ENCODE data around the gene GBF1.

GBF1 gene

DNA sequence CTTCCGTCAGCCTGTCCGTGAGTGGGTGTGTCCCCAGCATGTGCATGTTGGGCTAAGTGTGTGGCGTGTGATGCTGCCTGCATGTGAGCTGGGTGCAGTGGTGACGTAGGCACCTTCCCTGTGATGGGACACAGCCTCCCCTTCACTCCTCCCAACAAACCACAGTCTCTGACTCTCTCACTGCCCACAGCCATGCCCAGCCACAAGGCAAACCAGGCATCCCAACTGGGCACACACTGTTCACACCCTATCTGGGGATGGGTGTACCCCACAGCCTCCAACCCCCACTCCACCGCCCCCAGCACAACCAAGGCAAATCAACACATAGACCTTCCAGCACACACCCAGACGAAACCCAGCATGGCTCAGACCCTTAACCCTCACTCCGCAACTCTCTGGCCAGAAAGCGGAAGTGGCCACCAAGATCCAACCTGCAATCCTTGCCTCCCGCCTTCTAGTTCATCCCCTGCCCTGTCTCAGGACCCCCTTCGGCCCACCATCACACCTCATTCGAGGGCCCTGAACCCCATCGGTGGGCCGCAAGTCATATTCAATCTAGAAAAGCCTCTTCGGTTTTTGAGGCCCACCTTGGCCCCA is 162.9 kb downstream of the GBF1 start:
- peak overlapping the region; percentile 25 for H3K4me3 ChIP-seq (ENCODE audit: low read depth, low read length)
- DNase-seq (ENCODE audit: low read depth), result no peak
- in situ Hi-C loops (cut with HindIII; ENCODE audit: low sequenced_read_pairs), result no loop called here
- TF ChIP-seq, protein P1, sequence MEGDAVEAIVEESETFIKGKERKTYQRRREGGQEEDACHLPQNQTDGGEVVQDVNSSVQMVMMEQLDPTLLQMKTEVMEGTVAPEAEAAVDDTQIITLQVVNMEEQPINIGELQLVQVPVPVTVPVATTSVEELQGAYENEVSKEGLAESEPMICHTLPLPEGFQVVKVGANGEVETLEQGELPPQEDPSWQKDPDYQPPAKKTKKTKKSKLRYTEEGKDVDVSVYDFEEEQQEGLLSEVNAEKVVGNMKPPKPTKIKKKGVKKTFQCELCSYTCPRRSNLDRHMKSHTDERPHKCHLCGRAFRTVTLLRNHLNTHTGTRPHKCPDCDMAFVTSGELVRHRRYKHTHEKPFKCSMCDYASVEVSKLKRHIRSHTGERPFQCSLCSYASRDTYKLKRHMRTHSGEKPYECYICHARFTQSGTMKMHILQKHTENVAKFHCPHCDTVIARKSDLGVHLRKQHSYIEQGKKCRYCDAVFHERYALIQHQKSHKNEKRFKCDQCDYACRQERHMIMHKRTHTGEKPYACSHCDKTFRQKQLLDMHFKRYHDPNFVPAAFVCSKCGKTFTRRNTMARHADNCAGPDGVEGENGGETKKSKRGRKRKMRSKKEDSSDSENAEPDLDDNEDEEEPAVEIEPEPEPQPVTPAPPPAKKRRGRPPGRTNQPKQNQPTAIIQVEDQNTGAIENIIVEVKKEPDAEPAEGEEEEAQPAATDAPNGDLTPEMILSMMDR (IDR thresholded peaks at IDR 0.05; ENCODE audit: low read depth, low read length, missing control alignments), result no peak

DNA sequence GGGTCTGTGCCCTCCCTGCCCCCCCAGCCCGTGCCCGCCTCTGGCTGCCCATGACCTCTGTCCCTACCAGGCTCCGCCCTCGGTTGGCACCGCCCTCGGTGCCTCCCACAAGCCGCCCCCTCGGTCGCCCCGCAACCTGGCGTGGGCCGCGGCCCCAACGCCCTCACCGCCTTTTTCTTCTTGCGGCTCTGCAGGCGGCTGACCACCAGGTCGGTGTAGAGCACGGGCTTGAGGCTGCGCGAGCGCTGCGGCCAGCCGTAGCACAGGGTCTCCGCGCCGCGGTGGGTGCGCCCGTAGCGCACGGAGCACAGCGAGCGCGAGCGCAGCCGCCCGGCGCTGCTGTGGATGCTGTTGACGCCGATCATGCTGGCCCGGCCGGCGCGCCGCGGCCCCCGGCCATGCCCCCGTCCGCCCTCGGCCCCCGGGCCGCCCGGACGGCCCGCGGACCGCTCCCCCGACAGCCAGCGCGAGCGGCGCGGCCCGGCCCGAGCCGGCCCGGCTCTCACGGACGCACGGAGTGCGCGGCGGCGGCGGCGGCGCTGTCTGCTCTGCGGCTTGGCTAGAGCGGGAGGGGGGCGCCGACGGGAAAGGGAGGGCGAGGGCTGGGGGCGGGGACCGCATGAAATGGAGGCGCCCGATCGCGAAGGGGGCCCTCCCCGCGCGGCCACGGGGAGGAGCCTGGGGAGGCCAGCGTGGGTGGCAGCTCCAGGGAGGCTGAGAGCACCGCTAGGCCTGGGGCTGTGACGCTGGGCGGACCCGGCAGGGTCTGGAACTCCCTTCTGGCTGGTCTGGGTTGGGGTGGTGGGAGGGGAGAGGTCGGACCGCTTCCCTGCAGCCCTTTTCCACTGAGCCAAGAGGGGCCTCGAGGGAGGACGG is 163.6 kb downstream of the GBF1 start:
- DNase-seq (ENCODE audit: low read depth), result no peak
- in situ Hi-C loops (cut with HindIII; ENCODE audit: low sequenced_read_pairs), result no loop called here
- TF ChIP-seq, protein P1 (IDR thresholded peaks at IDR 0.05; ENCODE audit: low read depth, low read length, missing control alignments), result no peak

DNA sequence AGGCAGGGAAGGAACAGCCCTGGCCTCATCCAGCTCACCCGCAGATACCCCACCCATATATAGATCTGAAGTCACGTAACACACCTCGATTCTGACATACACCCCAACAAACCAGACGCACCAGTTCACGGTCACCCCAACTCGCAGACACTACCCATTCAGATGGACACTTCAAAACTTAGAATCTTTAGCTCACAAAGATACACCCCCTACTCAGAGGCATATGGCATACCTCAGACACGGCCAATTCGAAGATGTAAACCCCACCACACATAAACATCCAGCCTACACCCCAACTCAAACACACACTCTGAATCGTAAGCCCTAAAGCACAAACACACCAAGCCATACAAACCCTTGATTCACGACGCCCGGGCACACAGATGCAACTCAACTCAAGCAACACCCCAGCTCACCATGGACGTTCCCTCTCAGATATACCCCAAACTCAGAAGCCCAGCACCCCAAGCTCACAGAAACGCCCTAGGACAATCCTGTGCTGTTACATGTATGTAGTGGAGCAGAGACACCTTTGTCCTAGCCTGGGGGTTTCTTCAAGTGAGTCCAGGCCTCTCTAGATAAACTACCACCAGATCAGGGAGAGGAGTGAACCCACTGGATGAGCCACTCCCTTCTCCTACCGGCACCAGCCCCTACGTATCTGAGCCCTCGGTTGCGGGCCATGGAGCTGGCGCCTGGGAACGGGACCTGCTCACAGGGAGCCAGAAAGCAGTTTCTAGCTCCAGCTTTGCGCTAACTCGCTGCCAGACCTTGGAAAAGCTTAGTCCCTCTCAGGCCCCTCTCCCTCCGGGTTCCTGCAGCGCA is 164.5 kb downstream of the GBF1 start:
- no peak for DNase-seq (ENCODE audit: low read depth)
- H3K4me3 ChIP-seq (ENCODE audit: low read depth, low read length), result peak overlapping the region; percentile 32
- TF ChIP-seq, protein P1 (IDR thresholded peaks at IDR 0.05; ENCODE audit: low read depth, low read length, missing control alignments), result no peak
- in situ Hi-C loops (cut with HindIII; ENCODE audit: low sequenced_read_pairs), result no loop called here

More for the DNA sequence above, 163.6 kb downstream of the GBF1 start:
- peak overlapping the region; percentile 25 for H3K4me3 ChIP-seq (ENCODE audit: low read depth, low read length)

DNA sequence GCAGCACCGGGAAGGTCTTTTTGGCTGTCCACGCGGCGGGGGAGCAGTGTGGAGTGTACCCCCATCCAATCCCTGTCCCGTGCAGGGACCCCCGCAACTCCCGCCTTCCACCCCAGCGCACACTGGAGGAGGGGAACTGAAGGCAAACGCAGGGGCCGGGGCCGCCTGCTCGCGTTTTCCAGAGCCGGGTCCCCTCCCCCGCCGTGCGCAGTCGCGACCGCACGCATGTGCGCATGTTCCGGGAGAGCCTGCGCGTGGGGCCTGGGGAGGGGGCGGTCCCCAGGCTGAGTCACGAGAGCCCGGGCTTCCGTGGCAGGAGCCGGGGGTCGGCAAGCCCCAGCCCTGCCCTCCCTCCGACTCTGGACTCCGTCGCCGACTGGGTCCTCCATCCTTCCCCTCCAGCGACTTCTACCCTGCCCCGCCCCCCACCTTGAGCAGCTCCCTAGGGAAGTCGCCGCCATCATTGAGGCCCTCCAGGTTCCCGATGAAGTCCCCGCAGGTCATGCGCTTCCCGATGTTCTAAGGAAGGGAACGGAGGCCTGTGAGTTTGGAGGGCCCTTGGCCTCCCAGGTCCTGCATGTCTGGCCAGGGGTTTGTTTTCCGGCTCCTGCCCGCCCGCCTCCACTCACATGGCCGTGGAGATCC is 165.2 kb downstream of the GBF1 start:
- TF ChIP-seq, protein P1 (IDR thresholded peaks at IDR 0.05; ENCODE audit: low read depth, low read length, missing control alignments), result no peak
- in situ Hi-C loops (cut with HindIII; ENCODE audit: low sequenced_read_pairs), result no loop called here
- DNase-seq (ENCODE audit: low read depth), result no peak
- H3K4me3 ChIP-seq (ENCODE audit: low read depth, low read length), result peak overlapping the region; percentile 32

DNA sequence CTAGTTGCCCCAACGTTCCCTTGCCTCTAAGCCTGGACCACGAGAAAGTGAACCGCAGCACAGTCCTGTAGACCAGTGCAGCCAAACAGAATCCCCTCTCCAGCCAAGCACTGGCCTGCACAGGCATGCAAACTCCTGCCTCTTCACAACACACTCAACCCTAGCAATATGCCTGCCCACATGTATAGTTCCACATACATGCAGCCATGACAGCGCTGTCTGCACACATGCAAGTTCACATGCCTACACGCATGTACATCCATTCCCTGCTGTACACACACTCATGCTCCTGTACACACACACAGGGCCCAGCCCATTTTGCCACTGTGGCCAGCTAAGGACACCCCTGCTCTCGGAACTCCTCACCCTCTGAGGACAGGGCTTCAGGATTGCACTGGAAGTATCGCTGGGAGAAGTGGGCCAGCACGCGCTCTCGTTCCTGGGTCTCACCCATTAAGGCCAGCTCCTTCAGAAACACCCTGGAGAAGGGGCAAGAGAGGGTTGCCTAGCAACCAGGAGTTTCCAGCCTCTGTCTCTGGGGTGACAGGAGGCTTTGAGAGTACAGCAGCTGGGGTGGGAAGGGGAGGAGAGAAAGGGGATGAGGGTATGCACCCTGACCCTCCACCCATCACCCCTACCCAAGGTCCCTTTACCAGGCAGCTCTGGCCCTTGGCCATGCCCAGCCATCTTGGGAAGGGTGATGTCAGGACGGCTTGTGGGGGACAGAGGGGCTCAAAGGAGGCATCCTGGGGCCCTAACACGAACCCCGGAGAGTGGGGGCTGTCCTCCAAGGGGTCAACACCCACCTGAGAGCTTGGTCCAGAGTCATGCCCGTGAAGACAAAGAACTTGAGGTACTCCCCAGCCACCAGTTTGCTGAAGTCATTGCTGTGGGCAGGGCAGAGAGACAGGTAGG is 166.3 kb downstream of the GBF1 start:
- no peak for DNase-seq (ENCODE audit: low read depth)
- no peak overlapping the region for H3K4me3 ChIP-seq (ENCODE audit: low read depth, low read length)
- in situ Hi-C loops (cut with HindIII; ENCODE audit: low sequenced_read_pairs), result no loop called here
- TF ChIP-seq, protein P1 (IDR thresholded peaks at IDR 0.05; ENCODE audit: low read depth, low read length, missing control alignments), result no peak
